Fibroblast of pulmonary artery (primary cell): ENCODE results near the gene CDC25B.

Experiments
- DNase-seq: peaks from one replicate; pipeline ENCODE4 v3.0.0-alpha.2; 2010; ENCODE audit warnings: low read depth
- H3K4me3 ChIP-seq: replicated peaks from 2 replicates; pipeline ENCODE4 v1.5.1; 2011; ENCODE audit warnings: low read depth, mild to moderate bottlenecking, control low read depth, low read length, moderate library complexity
- CTCF ChIP-seq: IDR thresholded peaks from 2 replicates; pipeline ENCODE4 v1.5.1; 2011; ENCODE audit warnings: mild to moderate bottlenecking, control low read depth, low read length, inconsistent platforms; ENCODE audit errors: missing control alignments

CDC25B gene

GRCh38 chr20:3755814-3756480 lies 40.2 kb upstream of the CDC25B start:
- TF ChIP-seq CTCF, result no peak

DNA sequence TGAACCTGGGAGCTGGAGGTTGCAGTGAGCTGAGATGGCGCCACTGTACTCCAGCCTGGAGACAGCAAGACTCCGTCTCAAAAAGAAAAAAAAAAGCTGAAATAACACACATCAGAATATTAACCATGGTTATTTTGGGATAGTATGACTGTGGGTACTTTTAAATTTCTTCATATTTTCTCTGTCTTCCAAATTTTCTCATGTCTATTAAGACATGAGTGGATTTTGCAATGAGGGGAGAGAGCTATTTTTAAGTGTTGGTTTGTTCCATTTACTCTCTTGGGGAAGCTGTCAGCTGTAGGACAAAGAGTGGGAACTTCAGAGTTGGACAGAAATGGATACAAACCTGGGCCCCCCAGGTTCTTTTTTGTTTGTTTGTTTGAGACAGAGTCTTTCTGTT lies 38.8 kb upstream of the CDC25B start:
- H3K4me3 ChIP-seq, result no peak overlapping the region
- no peak for TF ChIP-seq CTCF
- DNase-seq, result no peak

More at GRCh38 chr20:3755814-3756480, 40.2 kb upstream of the CDC25B start:
- H3K4me3 ChIP-seq, result no peak overlapping the region
- no peak for DNase-seq

DNA sequence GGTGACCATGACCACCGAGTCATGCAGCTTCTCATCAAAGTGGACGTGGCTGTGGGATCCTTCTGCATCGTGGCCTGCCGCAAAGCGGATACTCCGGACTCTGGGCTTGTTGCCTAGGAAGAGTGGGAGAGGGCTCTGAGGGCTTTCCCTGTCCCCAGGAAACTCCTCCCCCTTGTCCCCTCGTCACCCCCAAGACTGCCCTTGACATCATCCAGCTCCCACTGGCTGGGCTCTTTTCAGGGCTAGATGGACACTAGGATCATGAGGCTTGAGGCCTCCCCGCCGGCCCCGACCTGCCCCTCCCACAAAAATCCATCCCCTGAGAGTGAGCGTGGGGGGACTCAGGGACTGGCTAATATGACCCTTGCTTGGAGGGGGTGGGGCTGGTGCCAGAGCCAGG lies 37.5 kb upstream of the CDC25B start:
- H3K4me3 ChIP-seq, result no peak overlapping the region
- no peak for DNase-seq
- TF ChIP-seq CTCF, result no peak

DNA sequence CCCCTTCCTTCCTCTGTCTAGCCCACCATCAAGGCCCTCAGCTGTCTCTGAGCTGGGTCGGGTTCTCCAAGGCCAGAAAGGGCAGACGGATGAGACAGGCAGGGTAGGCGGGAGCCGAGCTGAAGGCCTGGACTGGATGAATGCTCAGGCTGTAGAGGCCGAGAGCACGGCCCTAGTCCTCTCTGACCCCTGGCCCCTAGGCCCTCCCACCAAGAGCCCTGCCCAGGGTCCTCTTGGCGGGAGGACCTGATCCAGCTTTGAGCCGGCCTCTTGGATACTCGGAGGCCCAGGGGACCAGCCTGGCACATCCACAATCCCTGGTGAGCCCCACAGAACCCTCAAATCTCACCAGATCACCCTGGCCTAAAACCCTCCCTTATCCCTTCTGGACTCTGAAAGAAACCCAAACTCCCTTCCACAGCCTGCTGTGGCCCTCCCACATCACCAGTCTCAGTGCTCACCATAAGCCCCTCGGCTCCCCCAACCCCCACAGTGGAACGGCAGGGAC lies 36.7 kb upstream of the CDC25B start:
- TF ChIP-seq CTCF, result no peak
- DNase-seq, result no peak
- H3K4me3 ChIP-seq, result no peak overlapping the region

DNA sequence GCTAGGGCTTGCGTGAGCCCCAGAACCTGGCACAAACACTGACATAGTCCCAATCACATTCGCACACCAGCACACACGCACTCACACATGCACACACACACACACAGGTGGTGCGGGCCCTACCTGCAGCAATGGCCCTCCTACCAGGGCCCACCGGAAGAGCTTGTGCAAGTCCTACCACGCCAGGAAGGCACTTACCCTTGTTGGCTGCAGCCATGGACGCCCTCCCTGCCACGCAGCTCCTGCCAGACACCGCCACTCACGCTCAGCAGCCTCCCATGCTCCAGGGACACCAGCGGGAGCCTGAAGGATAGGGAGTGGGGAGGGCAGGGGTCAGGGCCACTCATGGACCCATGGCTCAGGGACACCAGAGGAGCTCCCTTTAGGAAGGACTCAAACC lies 36.2 kb upstream of the CDC25B start:
- no peak overlapping the region for H3K4me3 ChIP-seq
- TF ChIP-seq CTCF, result no peak
- DNase-seq, result no peak

GRCh38 chr20:3760655-3761348 lies 35.3 kb upstream of the CDC25B start:
- no peak for DNase-seq
- TF ChIP-seq CTCF, result no peak
- H3K4me3 ChIP-seq, result no peak overlapping the region
